Gastrocnemius medialis (tissue), 4 donors: Measurements from ENCODE around the gene GATA2. TPM values are rescaled to one million over a fixed set of nuclear protein-coding genes. Genes with fewer than 3 reads are reported as not detected.

Experiments used
- ATAC-seq, 2 donors: fragments of 150-250 bp; one replicate each; pipeline ENCODE4 v1.9.1; 2016
- DNase-seq, 2 donors: peaks; one replicate each; pipeline ENCODE4 v3.0.0-alpha.2; 2019
- H3K27ac ChIP-seq, 4 donors: fragments of 200-600 bp; sonication (generic); 1 replicate in 1 of 4; 2 replicates in 3 of 4; pipeline ENCODE4 v1.5.1; 2016 to 2018; ENCODE audit warnings: mild to moderate bottlenecking in 2 of 4, moderate library complexity in 1 of 4
- H3K27me3 ChIP-seq, 3 donors: fragments of 200-600 bp; sonication (generic) in 2 of 3; 1 replicate in 1 of 3; 2 replicates in 2 of 3; pipeline versions ENCODE4 v1.5.1 to v1.6.0; 2016 to 2019; ENCODE audit warnings: mild to moderate bottlenecking in 1 of 3, moderate library complexity in 1 of 3
- H3K36me3 ChIP-seq, 2 donors: fragments of 200-600 bp; sonication (generic) in 1 of 2; one replicate each; pipeline ENCODE4 v1.5.1; 2017 to 2018
- H3K4me1 ChIP-seq, 2 donors: fragments of 200-600 bp; sonication (generic) in 1 of 2; one replicate each; pipeline ENCODE4 v1.5.1; 2016 to 2017; ENCODE audit warnings: mild to moderate bottlenecking in 2 of 2
- H3K4me3 ChIP-seq, 4 donors: fragments of 200-600 bp; sonication (generic) in 3 of 4; 1 replicate in 1 of 4; 2 replicates in 3 of 4; pipeline ENCODE4 v1.5.1; 2016 to 2019; ENCODE audit warnings: mild to moderate bottlenecking in 2 of 4
- H3K9me3 ChIP-seq, 3 donors: fragments of 200-600 bp; sonication (generic) in 2 of 3; 1 replicate in 1 of 3; 2 replicates in 2 of 3; pipeline ENCODE4 v1.5.1; 2016 to 2019
- POLR2A ChIP-seq, 2 donors: fragments of 450-650 bp; IDR thresholded peaks; one replicate each; pipeline ENCODE4 v1.6.1; 2017; ENCODE audit warnings: antibody characterized with exemption in 2 of 2, mild to moderate bottlenecking in 2 of 2, moderate library complexity in 2 of 2
- in situ Hi-C, 4 donors: fragments of 200-750 bp; cut with MboI; loops; one replicate each; pipeline versions ENCODE4 v1.15.0 to v1.8.0; 2017; ENCODE audit warnings: low sequenced_read_pairs in 4 of 4
- intact Hi-C: fragments of 100-400 bp; cut with DNase I; formaldehyde crosslinking; loops from one replicate; pipeline ENCODE4 v1.15.1; 2023; ENCODE audit warnings: low total_unique reads
- total RNA-seq, 4 donors: library from RNA; depleted of rRNA; stranded (reverse); fragments of >200 nt; gene quantifications; one replicate each; pipeline versions ENCODE4 v1.1.0 to v1.2.3, GENCODE V29; 2016
- TF ChIP-seq, protein P1 (sequence below), 5 experiments: fragments of 450-650 bp in 3 of 5; fragments of 200-600 bp in 2 of 5; sonication (generic) in 2 of 5; IDR thresholded peaks in 4 of 5; conservative IDR thresholded peaks in 1 of 5; 1 replicate in 4 of 5; 2 replicates in 1 of 5; pipeline ENCODE4 v1.5.1; 2016 to 2019; ENCODE audit warnings: antibody characterized with exemption in 5 of 5, mild to moderate bottlenecking in 3 of 5, moderate library complexity in 3 of 5

GATA2 gene
- total RNA-seq, 4 donors from 2014 or later: 9.0 to 14.4 (median 12.7) TPM

GRCh38 chr3:128433837-128434165 lies 59.2 kb downstream of the GATA2 start:
- in situ Hi-C loops: loop anchor here in 3 of 4 donors (10.0 to 25.0 kb wide), 2 partner anchors 154 to 161 kb away; no protein-coding TSS in a partner anchor
- intact Hi-C loops: loop anchor here (10.0 kb wide), 1 partner anchor 259 kb away; no protein-coding TSS in a partner anchor
- Histone ChIP-seq H3K27ac (no peak overlapping the region), H3K36me3 (no peaks in the 10 kb centered on the region), H3K9me3 (no peaks in the 10 kb centered on the region), H3K4me3 (no peak overlapping the region), H3K27me3 (peaks cover 16 to 36% (median 23%) of the 10 kb centered on the region in 3 donors), H3K4me1 (peaks cover 0 to 3% of the 10 kb centered on the region in 2 donors)
- ATAC-seq (no peak), DNase-seq (no peak)
- TF ChIP-seq, protein P1, sequence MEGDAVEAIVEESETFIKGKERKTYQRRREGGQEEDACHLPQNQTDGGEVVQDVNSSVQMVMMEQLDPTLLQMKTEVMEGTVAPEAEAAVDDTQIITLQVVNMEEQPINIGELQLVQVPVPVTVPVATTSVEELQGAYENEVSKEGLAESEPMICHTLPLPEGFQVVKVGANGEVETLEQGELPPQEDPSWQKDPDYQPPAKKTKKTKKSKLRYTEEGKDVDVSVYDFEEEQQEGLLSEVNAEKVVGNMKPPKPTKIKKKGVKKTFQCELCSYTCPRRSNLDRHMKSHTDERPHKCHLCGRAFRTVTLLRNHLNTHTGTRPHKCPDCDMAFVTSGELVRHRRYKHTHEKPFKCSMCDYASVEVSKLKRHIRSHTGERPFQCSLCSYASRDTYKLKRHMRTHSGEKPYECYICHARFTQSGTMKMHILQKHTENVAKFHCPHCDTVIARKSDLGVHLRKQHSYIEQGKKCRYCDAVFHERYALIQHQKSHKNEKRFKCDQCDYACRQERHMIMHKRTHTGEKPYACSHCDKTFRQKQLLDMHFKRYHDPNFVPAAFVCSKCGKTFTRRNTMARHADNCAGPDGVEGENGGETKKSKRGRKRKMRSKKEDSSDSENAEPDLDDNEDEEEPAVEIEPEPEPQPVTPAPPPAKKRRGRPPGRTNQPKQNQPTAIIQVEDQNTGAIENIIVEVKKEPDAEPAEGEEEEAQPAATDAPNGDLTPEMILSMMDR (IDR thresholded peaks at IDR 0.05 in 4 of 5, conservative IDR thresholded peaks at IDR 0.05 in 1 of 5): no peak
- no peak for TF ChIP-seq POLR2A (IDR thresholded peaks at IDR 0.05)

DNA sequence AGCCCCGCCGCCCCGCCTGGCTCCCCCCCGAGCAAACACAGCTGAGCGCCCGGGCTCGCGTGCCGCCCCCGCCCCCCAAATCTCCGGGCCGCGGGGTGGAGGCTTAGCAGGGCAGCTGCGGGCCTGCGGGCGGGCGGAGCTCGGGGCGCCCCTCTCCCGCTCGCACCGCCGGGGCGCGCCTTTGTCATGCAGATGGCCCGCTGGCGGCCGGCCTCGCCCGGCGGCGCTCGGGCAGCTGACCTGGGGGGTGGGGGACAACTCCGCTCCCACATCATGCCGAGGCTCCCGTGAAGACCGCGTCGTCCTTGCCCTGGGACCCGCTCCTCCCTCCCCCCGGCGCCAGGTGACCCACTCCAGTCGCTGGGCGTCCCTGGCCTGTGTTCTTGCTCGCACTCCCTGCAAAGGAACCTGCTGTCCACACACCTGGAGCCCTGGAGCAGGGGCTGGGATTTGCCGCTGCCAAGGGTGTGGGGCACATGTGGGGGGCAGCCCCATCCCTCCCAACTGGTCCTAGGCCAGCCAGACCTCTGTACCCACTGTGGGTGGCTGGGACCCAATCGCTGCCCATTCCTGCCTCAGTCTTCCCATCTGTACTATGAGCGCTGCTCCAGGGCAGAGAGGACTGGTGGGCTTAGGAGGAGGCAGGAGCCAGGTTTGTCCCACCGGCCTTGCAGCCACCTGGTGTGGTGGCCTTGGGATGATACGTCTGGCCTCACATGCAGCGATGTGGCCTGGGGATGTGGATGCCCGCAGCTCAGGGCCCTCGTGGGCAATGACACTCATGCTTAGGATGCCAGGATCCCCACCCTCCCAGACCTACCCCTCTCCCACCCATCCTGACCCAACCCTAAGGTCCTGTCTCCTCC lies 59.8 kb downstream of the GATA2 start:
- H3K27me3 ChIP-seq: peaks cover 16 to 36% (median 23%) of the 10 kb centered on the region in 3 donors
- H3K36me3 ChIP-seq: no peaks in the 10 kb centered on the region
- intact Hi-C loops: loop anchor here (10.0 kb wide), 1 partner anchor 258 kb away; no protein-coding TSS in a partner anchor
- ATAC-seq (no peak), DNase-seq (no peak)
- TF ChIP-seq, protein P1 (IDR thresholded peaks at IDR 0.05 in 4 of 5, conservative IDR thresholded peaks at IDR 0.05 in 1 of 5): no peak
- TF ChIP-seq POLR2A (IDR thresholded peaks at IDR 0.05): no peak
- H3K9me3 ChIP-seq: no peaks in the 10 kb centered on the region
- H3K4me3 ChIP-seq: peak overlapping the region in 3 of 4 donors; percentile 17 to 38 (median 35)
- no peak overlapping the region for H3K27ac ChIP-seq
- in situ Hi-C loops: loop anchor here in 3 of 4 donors (10.0 to 25.0 kb wide), 2 partner anchors 154 to 162 kb away; no protein-coding TSS in a partner anchor
- H3K4me1 ChIP-seq: peaks cover 0 to 3% of the 10 kb centered on the region in 2 donors

- Histone ChIP-seq H3K4me3 (peak overlapping the region in 3 of 4 donors; percentile 17 to 38 (median 35)), H3K27me3 (peaks cover 16 to 36% (median 23%) of the 10 kb centered on the region in 3 donors), H3K9me3 (no peaks in the 10 kb centered on the region), H3K4me1 (peaks cover 0 to 3% of the 10 kb centered on the region in 2 donors), H3K36me3 (no peaks in the 10 kb centered on the region), H3K27ac (no peak overlapping the region)
- no peak for ATAC-seq
- no peak for TF ChIP-seq POLR2A (IDR thresholded peaks at IDR 0.05)
- TF ChIP-seq, protein P1 (IDR thresholded peaks at IDR 0.05 in 4 of 5, conservative IDR thresholded peaks at IDR 0.05 in 1 of 5): no peak
- intact Hi-C loops (loop anchor here (10.0 kb wide), 1 partner anchor 258 kb away; no protein-coding TSS in a partner anchor), in situ Hi-C loops (loop anchor here in 3 of 4 donors (10.0 to 25.0 kb wide), 2 partner anchors 155 to 162 kb away; no protein-coding TSS in a partner anchor)
- DNase-seq: no peak
Observed at GRCh38 chr3:128432301-128432970, 60.6 kb downstream of the GATA2 start.

GRCh38 chr3:128431803-128432300 lies 61.1 kb downstream of the GATA2 start:
- Histone ChIP-seq H3K9me3 (no peaks in the 10 kb centered on the region), H3K36me3 (no peaks in the 10 kb centered on the region), H3K27ac (no peak overlapping the region), H3K4me3 (no peak overlapping the region), H3K4me1 (peaks cover 0 to 3% of the 10 kb centered on the region in 2 donors), H3K27me3 (peaks cover 16 to 36% (median 23%) of the 10 kb centered on the region in 3 donors)
- TF ChIP-seq, protein P1 (IDR thresholded peaks at IDR 0.05 in 4 of 5, conservative IDR thresholded peaks at IDR 0.05 in 1 of 5): no peak
- TF ChIP-seq POLR2A (IDR thresholded peaks at IDR 0.05): no peak
- in situ Hi-C loops: loop anchor here in 3 of 4 donors (10.0 to 25.0 kb wide), 2 partner anchors 155 to 163 kb away; no protein-coding TSS in a partner anchor
- intact Hi-C loops: loop anchor here (10.0 kb wide), 1 partner anchor 257 kb away; no protein-coding TSS in a partner anchor
- ATAC-seq (no peak), DNase-seq (no peak)
